ENCODE results near the gene SESN2. TPM values are rescaled to one million over a fixed set of nuclear protein-coding genes. Genes with fewer than 3 reads are reported as not detected.

SESN2 gene
- total RNA-seq, 2 experiments from 2014 or later, result 14.6 to 16.0 TPM

- DNase-seq, result peak; percentile 62
- H3K27ac Mint-ChIP-seq, result peak overlapping the region; percentile 35
- POLR2A ChIA-PET, result interaction anchor here (0.5 to 7.1 kb wide), 19 partner anchors 12 to 435 kb away, joined by 3 to 122 read pairs (median 4); partner anchors contain the start of genes ATP5IF1, MED18, PHACTR4 and TAF12
- no peak for ATAC-seq (ENCODE audit: low read depth)
- peak overlapping the region; percentile 79 for H3K4me3 Mint-ChIP-seq
- peaks cover 32% of the 10 kb centered on the region for H3K4me1 Mint-ChIP-seq
- peaks cover 3% of the 10 kb centered on the region for H3K36me3 Mint-ChIP-seq
- no peaks in the 10 kb centered on the region for H3K9me3 Mint-ChIP-seq
- H3K27me3 Mint-ChIP-seq, result no peaks in the 10 kb centered on the region
These were observed 850 bp downstream of the SESN2 start for GRCh38 chr1:28259934-28260802.

DNA sequence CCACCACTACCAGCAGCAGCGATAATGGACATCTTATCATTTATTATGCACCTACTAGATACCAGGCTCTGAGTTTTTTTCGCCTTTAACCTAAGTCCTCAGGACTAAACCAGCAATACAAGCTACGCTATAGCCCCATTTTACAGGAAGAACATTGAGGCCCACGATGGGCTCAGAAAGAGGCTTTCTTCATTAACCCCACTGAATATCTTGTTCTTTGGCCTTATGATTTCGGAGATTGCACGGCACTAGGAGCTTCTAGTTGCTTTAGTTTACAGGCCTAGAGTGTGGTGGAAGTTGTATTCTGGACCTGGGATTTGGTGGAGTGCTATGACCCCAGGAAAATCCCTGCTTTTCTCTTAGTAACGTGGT is 1.5 kb downstream of the SESN2 start:
- ATAC-seq (ENCODE audit: low read depth) (no peak), DNase-seq (no peak)
- peaks cover 3% of the 10 kb centered on the region for H3K36me3 Mint-ChIP-seq
- no peaks in the 10 kb centered on the region for H3K9me3 Mint-ChIP-seq
- peaks cover 32% of the 10 kb centered on the region for H3K4me1 Mint-ChIP-seq
- peak overlapping the region; percentile 35 for H3K27ac Mint-ChIP-seq
- no peaks in the 10 kb centered on the region for H3K27me3 Mint-ChIP-seq
- H3K4me3 Mint-ChIP-seq, result peak overlapping the region; percentile 79
- POLR2A ChIA-PET, result interaction anchor here (0.6 to 7.1 kb wide), 9 partner anchors 11 to 383 kb away, joined by 3 to 122 read pairs (median 7); partner anchors contain the start of genes ATP5IF1, MED18 and PHACTR4

DNA sequence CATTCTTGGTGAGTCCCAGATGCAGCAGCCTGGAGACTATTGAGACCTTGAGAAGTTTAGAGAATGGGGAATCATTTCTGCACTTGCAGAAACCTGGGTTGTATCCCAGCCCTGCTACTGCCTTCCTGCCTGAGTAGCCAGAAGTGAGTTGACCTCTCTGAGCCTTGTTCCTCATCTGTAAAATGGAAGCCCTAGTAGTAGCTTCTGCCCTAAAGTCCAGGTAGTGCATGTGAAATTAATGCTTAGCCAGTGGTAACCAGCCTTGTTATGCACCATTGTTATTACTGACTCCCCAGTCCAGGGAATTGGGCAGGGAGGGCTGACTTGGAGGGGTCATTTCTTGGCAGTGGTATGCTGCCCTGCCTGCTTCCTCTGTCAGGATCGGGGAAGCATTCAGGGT is 5.6 kb downstream of the SESN2 start:
- ATAC-seq (ENCODE audit: low read depth) (no peak), DNase-seq (no peak)
- Mint-ChIP-seq H3K9me3 (no peaks in the 10 kb centered on the region), H3K36me3 (peaks cover 4% of the 10 kb centered on the region), H3K4me1 (peaks cover 15% of the 10 kb centered on the region), H3K4me3 (no peak overlapping the region), H3K27ac (no peak overlapping the region), H3K27me3 (no peaks in the 10 kb centered on the region)
- POLR2A ChIA-PET, result no interaction called here

DNA sequence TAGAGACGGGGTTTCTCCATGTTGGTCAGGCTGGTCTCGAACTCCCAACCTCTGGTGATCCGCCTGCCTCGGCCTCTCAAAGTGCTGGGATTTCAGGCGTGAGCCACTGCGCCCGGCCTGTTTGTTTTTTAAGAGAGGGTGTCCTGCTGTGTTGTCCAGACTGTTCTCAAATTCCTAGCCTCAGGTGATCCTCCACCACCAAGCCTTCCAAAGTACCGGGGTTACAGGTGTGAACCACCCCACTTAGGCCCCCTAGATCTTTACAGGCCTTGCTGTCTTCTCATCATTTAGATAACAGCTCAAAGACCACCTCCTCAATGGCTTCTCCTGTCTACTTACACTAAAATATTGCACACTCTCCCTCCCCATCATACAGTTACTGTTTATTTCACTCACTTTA is 6.3 kb downstream of the SESN2 start:
- no peak for DNase-seq
- H3K27ac Mint-ChIP-seq, result no peak overlapping the region
- H3K27me3 Mint-ChIP-seq, result no peaks in the 10 kb centered on the region
- no peak overlapping the region for H3K4me3 Mint-ChIP-seq
- H3K9me3 Mint-ChIP-seq, result no peaks in the 10 kb centered on the region
- no peak for ATAC-seq (ENCODE audit: low read depth)
- H3K4me1 Mint-ChIP-seq, result peaks cover 14% of the 10 kb centered on the region
- H3K36me3 Mint-ChIP-seq, result peaks cover 4% of the 10 kb centered on the region
- POLR2A ChIA-PET, result no interaction called here

DNA sequence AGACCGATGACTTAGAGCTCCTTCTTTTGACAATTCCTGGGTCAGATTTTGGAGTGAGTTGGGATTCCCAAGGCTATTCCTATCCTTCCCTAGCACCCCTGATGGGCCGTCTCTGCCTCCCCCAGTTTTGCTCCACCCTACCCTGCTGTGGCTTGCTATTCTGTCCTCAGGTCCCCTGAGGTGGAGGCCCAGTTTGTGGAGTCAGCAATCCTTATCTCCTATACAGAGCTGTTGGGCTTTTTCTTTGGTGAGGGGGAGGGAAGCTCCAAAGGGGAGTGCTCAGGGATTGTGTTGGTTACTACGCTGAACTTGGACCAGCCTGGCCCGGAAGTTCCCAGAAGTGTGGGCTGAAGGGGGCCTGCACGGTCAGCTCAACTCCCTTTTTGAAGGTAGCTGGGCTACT is 7.6 kb downstream of the SESN2 start:
- Mint-ChIP-seq H3K9me3 (no peaks in the 10 kb centered on the region), H3K27me3 (no peaks in the 10 kb centered on the region), H3K4me1 (peaks cover 6% of the 10 kb centered on the region), H3K36me3 (peaks cover 6% of the 10 kb centered on the region), H3K4me3 (no peak overlapping the region), H3K27ac (no peak overlapping the region)
- no peak for DNase-seq
- no peak for ATAC-seq (ENCODE audit: low read depth)
- POLR2A ChIA-PET, result interaction anchor here (1.3 kb wide), 1 partner anchor 62 kb away, joined by 3 read pairs; the partner anchor contains the start of gene MED18

DNA sequence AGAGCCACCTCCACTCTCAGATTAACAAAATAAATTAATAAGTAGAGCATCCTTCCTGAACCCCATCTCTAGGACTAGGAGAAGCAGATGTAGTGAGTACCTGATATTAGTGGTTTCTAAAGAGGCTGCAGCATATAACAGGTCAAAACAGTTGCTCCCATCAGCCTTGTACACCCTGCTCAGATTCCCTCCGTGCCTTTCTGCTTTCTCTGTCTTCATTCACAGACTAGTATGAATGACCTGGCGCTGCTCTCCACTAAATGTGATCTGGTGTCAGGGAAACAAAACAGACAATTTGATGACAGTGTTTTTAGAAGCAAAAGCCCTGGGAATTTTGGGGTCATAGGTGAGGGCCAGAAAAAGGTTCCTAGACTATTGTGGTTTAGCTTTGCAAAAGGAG is 8.3 kb downstream of the SESN2 start:
- no peak overlapping the region for H3K4me3 Mint-ChIP-seq
- no peak for ATAC-seq (ENCODE audit: low read depth)
- H3K4me1 Mint-ChIP-seq, result peaks cover 4% of the 10 kb centered on the region
- H3K27me3 Mint-ChIP-seq, result no peaks in the 10 kb centered on the region
- H3K9me3 Mint-ChIP-seq, result no peaks in the 10 kb centered on the region
- POLR2A ChIA-PET, result interaction anchor here (1.1 to 1.3 kb wide), 2 partner anchors 11 to 61 kb away, joined by 3 to 4 read pairs; partner anchors contain the start of gene MED18
- peaks cover 6% of the 10 kb centered on the region for H3K36me3 Mint-ChIP-seq
- DNase-seq, result no peak
- H3K27ac Mint-ChIP-seq, result no peak overlapping the region

DNA sequence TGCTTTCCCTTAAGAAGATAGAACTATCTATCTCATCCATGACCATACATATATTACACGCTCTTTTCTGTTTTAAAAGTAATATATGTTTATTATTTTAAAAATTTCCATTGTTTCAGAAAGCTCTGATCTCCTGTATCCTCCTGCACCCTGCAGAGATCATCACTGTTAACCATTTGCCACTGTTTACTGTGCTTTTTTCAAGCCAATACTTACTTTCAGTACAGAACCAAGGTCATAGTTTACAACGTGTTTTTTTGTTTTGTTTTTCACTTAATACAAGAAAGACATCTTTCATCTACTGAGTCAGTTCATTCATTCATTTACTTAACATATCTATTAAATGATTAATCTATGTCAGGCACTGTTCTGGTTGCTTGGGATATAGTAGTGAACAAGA is 10.2 kb downstream of the SESN2 start:
- H3K4me3 Mint-ChIP-seq, result no peak overlapping the region
- H3K27me3 Mint-ChIP-seq, result no peaks in the 10 kb centered on the region
- POLR2A ChIA-PET, result interaction anchor here (0.6 to 1.4 kb wide), 2 partner anchors 8 to 21 kb away, joined by 3 to 4 read pairs; no protein-coding TSS in a partner anchor
- H3K4me1 Mint-ChIP-seq, result no peaks in the 10 kb centered on the region
- ATAC-seq (ENCODE audit: low read depth) (no peak), DNase-seq (no peak)
- no peak overlapping the region for H3K27ac Mint-ChIP-seq
- peaks cover 5% of the 10 kb centered on the region for H3K36me3 Mint-ChIP-seq
- H3K9me3 Mint-ChIP-seq, result no peaks in the 10 kb centered on the region

DNA sequence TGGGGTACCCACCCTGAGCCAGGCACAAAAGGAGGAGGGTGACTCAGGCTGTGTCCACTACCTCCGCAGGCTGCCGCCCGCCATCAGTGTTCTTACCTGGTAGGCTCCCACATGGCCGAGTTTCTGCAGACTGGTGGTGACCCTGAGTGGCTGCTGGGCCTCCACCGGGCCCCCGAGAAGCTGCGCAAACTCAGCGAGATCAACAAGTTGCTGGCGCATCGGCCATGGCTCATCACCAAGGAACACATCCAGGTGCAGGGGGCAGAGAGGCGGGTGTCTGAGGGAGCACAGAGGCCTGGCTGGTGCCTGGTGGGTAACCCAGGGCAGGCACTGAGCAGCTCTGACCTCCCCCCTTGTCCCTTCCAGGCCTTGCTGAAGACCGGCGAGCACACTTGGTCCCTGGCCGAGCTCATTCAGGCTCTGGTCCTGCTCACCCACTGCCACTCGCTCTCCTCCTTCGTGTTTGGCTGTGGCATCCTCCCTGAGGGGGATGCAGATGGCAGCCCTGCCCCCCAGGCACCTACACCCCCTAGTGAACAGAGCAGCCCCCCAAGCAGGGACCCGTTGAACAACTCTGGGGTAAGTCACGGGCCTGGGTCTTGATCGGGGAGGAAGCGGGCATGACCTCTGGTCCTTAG is 13.0 kb downstream of the SESN2 start:
- peaks cover 9% of the 10 kb centered on the region for H3K36me3 Mint-ChIP-seq
- POLR2A ChIA-PET, result interaction anchor here (2.1 kb wide), 1 partner anchor 12 kb away, joined by 6 read pairs; the partner anchor contains the start of gene SESN2
- no peaks in the 10 kb centered on the region for H3K27me3 Mint-ChIP-seq
- H3K27ac Mint-ChIP-seq, result no peak overlapping the region
- H3K4me1 Mint-ChIP-seq, result no peaks in the 10 kb centered on the region
- H3K9me3 Mint-ChIP-seq, result no peaks in the 10 kb centered on the region
- no peak for ATAC-seq (ENCODE audit: low read depth)
- no peak overlapping the region for H3K4me3 Mint-ChIP-seq
- DNase-seq, result no peak

DNA sequence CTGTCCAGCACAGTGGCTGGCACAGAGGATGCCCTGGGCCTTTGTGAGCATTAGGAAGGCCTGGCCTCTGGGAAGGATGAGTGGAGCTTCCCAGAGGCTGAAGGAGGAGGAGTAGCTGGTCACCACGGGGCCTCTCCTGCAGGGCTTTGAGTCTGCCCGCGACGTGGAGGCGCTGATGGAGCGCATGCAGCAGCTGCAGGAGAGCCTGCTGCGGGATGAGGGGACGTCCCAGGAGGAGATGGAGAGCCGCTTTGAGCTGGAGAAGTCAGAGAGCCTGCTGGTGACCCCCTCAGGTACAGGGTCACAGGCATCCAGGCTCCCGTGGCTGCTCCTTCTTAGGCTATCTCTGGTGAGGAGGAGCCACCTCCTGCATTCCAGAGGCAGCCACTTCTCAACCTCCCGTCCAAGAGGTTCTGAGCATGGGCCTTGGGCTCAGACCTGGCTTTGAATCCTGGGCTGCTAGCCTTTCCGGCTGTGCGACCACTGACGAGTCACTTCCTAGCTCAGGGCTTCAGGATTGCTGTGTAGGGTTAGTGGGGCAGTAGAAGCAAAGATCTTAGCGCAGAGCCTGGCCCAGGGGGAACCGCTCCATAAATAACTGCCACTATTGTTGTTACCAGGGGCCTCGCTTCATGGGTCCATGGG is 14.0 kb downstream of the SESN2 start:
- no peak overlapping the region for H3K4me3 Mint-ChIP-seq
- H3K27ac Mint-ChIP-seq, result no peak overlapping the region
- no peaks in the 10 kb centered on the region for H3K27me3 Mint-ChIP-seq
- ATAC-seq (ENCODE audit: low read depth) (no peak), DNase-seq (no peak)
- H3K4me1 Mint-ChIP-seq, result no peaks in the 10 kb centered on the region
- H3K9me3 Mint-ChIP-seq, result no peaks in the 10 kb centered on the region
- peaks cover 11% of the 10 kb centered on the region for H3K36me3 Mint-ChIP-seq
- POLR2A ChIA-PET, result no interaction called here

- POLR2A ChIA-PET, result no interaction called here
- Mint-ChIP-seq H3K9me3 (no peaks in the 10 kb centered on the region), H3K27me3 (no peaks in the 10 kb centered on the region), H3K4me1 (peaks cover 12% of the 10 kb centered on the region), H3K4me3 (no peak overlapping the region), H3K27ac (no peak overlapping the region), H3K36me3 (peaks cover 28% of the 10 kb centered on the region)
- ATAC-seq (ENCODE audit: low read depth) (no peak), DNase-seq (no peak)
These were observed 19.4 kb downstream of the SESN2 start for GRCh38 chr1:28278763-28279162.

DNA sequence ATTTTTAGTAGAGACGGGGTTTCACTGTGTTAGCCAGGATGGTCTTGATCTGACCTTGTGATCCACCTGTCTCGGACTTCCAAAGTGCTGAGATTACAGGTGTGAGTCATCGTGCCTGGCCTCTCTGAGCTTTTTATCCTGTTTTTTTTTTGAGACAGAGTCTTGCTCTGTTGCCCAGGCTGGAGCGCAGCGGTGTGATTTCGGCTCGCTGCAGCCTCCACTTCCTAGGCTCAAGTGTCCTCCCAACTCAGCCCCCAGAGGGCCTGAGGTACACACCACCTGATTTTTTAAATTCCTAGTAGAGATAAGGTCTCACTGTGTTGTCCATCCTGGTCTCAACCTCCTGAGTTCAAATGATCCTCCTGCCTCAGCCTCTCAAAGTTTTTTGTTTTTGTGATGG is 20.4 kb downstream of the SESN2 start:
- no peaks in the 10 kb centered on the region for H3K9me3 Mint-ChIP-seq
- POLR2A ChIA-PET, result interaction anchor here (0.9 to 1.0 kb wide), 2 partner anchors 31 to 49 kb away, joined by 3 to 4 read pairs; partner anchors contain the start of gene MED18
- no peak for DNase-seq
- H3K4me1 Mint-ChIP-seq, result peaks cover 12% of the 10 kb centered on the region
- no peaks in the 10 kb centered on the region for H3K27me3 Mint-ChIP-seq
- ATAC-seq (ENCODE audit: low read depth), result no peak
- peaks cover 28% of the 10 kb centered on the region for H3K36me3 Mint-ChIP-seq
- H3K27ac Mint-ChIP-seq, result no peak overlapping the region
- no peak overlapping the region for H3K4me3 Mint-ChIP-seq

DNA sequence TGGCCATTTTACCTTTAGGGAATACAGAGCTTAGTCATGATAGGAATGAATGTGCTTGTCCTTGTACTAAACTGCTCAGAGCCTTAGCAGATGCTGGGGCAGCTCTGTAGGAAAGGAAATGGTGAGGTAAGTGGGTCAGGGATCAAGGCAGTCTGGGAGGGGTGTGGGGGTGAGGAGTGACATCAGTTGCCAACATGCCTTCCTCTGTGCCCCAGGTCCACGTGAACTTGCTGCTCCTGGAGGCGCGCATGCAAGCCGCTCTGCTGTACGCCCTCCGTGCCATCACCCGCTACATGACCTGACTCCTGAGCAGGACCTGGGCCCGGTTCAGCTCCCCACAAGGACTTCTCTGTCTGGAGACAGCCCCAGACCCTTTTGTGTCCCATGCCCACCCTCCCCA is 21.2 kb downstream of the SESN2 start:
- no peak overlapping the region for H3K4me3 Mint-ChIP-seq
- no peaks in the 10 kb centered on the region for H3K27me3 Mint-ChIP-seq
- DNase-seq (no peak), ATAC-seq (ENCODE audit: low read depth) (peak; percentile 34)
- peaks cover 12% of the 10 kb centered on the region for H3K4me1 Mint-ChIP-seq
- H3K9me3 Mint-ChIP-seq, result no peaks in the 10 kb centered on the region
- POLR2A ChIA-PET, result interaction anchor here (0.9 to 1.0 kb wide), 2 partner anchors 32 to 48 kb away, joined by 3 to 4 read pairs; partner anchors contain the start of gene MED18
- no peak overlapping the region for H3K27ac Mint-ChIP-seq
- peaks cover 24% of the 10 kb centered on the region for H3K36me3 Mint-ChIP-seq

DNA sequence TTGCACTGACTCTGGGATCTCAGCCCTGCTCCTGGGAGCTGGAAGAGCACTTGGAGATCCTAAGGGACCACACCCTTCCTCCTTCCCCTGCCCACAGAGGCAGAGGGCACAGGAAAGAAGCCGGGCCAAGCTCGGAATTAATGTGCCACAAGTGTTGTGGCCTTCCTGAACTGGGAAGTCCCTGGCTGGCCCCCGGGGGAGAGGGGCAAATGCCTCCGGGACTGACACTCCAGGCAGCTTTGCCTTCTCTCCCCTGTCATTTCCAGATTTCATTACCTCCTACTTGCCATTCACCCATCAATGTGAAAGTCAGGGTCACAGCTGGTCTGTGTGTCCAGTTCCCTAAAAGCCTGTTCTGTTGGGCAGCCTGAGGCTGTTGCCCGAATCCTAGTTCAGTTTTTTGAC is 21.7 kb downstream of the SESN2 start:
- H3K27me3 Mint-ChIP-seq, result no peaks in the 10 kb centered on the region
- DNase-seq, result no peak
- H3K36me3 Mint-ChIP-seq, result peaks cover 24% of the 10 kb centered on the region
- ATAC-seq (ENCODE audit: low read depth), result no peak
- no peak overlapping the region for H3K4me3 Mint-ChIP-seq
- H3K27ac Mint-ChIP-seq, result no peak overlapping the region
- POLR2A ChIA-PET, result interaction anchor here (0.9 to 1.0 kb wide), 2 partner anchors 32 to 47 kb away, joined by 3 to 4 read pairs; partner anchors contain the start of gene MED18
- H3K4me1 Mint-ChIP-seq, result peaks cover 13% of the 10 kb centered on the region
- no peaks in the 10 kb centered on the region for H3K9me3 Mint-ChIP-seq

All from activated naive CD8-positive, alpha-beta T cell treated with anti-CD3 and anti-CD28 coated beads, Interleukin-2, amount 10 ng/mL, durations not matched to agents 7 days and 5 days (primary cell).